ENCODE measurements around the gene HYPK.
"Not testable (repeated sequence)": the region's sequence is repeated elsewhere in the genome, so short reads cannot be mapped to it uniquely, and the experiment has no call there.

The HYPK gene

DNA sequence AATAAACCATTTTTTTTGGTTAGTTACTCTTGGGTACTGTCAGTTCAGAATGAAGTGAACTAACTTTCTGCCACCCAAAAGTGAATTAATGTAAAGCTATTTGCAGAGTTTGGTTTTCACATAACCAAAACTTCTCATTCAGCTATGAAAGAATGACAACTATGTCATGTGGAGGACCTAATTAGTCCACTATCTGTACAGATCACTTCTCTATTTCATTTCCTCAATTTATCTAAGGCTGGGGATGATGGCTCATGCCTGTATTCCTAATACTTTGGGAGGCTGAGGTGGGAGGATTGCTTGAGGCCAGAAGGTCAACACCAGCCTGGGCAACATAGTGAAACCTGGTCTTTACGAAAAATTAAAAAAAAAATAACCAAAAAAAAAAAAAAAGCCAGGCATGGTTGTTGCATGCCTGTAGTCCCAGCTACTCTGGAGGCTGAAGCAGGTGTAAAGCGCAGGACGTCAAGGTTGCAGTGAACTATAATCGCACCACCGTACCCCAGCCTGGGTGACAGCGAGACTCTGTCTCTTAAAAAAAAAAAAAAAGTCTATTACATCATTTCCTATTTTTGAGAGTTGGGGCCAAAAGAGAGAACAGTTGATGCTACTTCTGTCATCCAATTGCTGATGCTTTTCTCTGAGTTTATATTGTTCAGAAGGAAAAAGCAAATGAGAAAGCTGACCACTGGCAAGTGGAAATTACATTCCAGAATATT, 8.7 kb downstream of the HYPK start:
- in situ Hi-C loops (cut with HindIII; ENCODE audit: low sequenced_read_pairs), result no loop called here
- TF ChIP-seq, protein P1, sequence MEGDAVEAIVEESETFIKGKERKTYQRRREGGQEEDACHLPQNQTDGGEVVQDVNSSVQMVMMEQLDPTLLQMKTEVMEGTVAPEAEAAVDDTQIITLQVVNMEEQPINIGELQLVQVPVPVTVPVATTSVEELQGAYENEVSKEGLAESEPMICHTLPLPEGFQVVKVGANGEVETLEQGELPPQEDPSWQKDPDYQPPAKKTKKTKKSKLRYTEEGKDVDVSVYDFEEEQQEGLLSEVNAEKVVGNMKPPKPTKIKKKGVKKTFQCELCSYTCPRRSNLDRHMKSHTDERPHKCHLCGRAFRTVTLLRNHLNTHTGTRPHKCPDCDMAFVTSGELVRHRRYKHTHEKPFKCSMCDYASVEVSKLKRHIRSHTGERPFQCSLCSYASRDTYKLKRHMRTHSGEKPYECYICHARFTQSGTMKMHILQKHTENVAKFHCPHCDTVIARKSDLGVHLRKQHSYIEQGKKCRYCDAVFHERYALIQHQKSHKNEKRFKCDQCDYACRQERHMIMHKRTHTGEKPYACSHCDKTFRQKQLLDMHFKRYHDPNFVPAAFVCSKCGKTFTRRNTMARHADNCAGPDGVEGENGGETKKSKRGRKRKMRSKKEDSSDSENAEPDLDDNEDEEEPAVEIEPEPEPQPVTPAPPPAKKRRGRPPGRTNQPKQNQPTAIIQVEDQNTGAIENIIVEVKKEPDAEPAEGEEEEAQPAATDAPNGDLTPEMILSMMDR (IDR thresholded peaks at IDR 0.05; ENCODE audit: low read depth, low read length), result no peak
- no peak for DNase-seq (ENCODE audit: low read depth, low spot score)
- no peak overlapping the region for H3K4me3 ChIP-seq (ENCODE audit: low read depth, low read length)

DNA sequence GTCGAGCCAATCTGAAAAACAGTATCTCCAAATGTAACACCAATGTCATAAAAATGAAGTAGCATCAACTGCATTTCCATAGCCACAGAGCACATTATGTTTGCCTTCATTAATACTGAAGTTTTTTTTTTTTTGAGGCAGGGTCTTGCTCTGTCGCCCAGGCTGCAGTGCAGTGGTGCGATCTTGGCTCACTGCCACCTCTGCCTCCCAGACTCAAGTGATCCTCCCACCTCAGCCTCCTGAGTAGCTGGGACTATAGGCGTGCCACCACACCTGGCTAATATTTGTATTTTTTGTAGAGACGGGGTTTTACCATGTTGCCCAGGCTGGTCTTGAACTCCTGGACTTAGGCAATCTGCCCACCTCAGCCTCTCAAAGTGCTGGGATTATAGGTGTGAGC, 14.7 kb downstream of the HYPK start:
- H3K4me3 ChIP-seq (ENCODE audit: low read depth, low read length); DNase-seq (ENCODE audit: low read depth, low spot score); in situ Hi-C loops (cut with HindIII; ENCODE audit: low sequenced_read_pairs): not testable (repeated sequence)

DNA sequence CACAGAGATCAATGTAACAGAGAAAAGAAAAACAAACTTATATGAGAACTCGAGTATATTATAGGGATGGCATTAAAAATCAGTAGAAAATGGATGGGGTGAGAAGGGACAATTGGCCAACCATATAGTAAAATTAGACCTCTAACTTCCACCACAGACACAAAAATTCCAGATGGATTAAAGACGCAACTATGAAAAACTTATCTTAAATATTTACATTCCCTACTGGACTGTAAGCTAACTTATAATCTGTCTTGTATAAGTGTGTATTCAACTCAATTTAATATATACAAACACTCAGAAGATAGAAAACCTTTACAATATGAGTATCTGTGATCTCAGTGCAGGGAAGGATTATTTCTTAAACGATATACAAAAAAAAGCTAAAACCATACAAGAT, 21.1 kb downstream of the HYPK start:
- no peak overlapping the region for H3K4me3 ChIP-seq (ENCODE audit: low read depth, low read length)
- DNase-seq (ENCODE audit: low read depth, low spot score), result no peak
- in situ Hi-C loops (cut with HindIII; ENCODE audit: low sequenced_read_pairs), result no loop called here
- TF ChIP-seq, protein P1 (IDR thresholded peaks at IDR 0.05; ENCODE audit: low read depth, low read length), result no peak

DNA sequence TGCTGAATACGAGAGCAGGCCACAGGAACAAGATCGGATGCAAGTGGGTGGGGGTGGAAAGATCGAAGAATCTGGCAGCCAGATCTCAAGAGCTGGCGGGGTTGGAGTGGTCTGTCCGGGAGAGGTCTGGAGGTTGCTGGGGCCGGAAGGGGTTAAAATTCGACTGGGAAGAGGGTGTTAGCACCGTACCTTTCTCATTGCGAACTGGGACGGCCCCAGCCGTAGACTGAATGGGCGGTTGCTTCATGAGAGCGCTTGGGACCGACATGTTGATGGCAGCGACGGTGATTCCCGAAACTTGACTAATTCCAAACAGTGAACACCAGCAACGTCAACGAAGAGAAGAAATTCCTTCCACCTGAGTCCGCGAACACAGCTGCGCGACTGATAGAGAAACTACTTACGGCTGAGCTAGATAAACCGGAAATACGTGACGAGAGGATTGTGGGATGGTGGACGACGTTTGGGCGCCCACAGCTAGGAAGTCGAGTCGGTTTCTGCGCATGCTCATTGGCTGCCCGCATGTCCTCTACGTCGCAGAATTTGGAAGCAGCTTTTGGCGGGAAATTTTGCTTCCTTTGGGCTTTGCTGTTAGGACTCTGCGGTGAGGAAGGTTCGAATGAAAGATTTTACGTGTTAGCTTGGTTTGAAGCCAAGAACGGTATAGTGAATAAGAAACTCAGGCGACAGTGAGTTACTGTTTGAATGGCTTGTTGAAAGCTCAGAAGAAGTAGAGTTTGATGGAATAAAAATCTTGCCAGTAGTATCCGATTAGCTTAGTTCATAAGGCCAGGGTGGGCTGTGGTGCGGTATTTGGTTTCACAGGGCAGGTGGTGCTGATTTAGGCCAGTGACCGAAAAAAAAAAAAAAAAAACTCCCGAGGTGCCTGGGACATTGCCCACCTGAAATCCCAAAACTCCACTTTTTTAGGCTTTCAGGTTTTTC, 24.2 kb downstream of the HYPK start, which contains the start of gene MFAP1:
Gene MFAP1 (minus strand): TSS at position 389 of the 945 bp plus-strand sequence. CDS start 121 bp downstream, at position 268.
- in situ Hi-C loops (cut with HindIII; ENCODE audit: low sequenced_read_pairs), result no loop called here
- TF ChIP-seq, protein P1 (IDR thresholded peaks at IDR 0.05; ENCODE audit: low read depth, low read length), result no peak
- DNase-seq (ENCODE audit: low read depth, low spot score), result peak; percentile 97
- peak within 1 kb of the TSS; percentile 77 for H3K4me3 ChIP-seq (ENCODE audit: low read depth, low read length)

DNA sequence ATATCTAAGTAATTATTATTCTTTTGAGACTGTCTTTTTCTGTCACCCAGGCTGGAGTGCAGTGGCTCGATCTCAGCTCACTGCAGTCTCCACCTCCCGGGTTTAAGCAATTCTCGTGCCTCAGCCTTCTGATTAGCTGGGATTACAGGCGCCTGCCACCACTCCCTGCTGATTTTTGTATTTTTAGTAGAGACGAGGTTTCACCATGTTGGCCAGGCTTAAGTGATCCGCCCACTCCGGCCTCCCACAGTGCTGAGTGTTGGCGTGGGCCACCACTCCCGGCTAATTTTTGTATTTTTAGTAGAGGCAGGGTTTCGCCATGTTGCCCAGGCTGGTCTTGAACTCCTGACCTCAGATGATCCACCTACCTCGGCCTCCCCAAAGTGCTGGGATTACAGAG, 24.9 kb downstream of the HYPK start:
- in situ Hi-C loops (cut with HindIII; ENCODE audit: low sequenced_read_pairs); H3K4me3 ChIP-seq (ENCODE audit: low read depth, low read length); DNase-seq (ENCODE audit: low read depth, low spot score): not testable (repeated sequence)

DNA sequence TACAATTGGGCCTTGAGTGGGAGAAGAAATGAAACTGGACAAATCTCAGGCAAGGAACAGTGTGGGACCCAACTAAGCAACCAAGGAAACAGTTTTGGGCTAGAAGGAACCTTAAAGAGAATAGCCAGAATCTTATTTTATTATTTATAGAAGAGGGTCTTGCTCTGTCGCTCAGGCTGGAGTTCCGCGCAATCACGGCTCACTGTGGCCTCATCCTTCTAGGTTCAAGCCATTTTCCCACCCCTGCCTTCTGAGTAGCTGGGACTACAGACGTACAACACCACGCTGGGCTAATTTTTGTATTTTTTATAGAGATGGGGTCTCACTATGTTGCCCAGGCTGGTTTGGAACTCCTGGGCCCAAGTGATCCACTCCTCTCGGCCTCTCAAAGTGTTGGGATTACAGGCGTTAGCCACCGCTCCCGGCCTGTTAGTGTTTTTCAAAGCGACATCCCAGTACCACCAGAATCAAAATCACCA, 25.7 kb downstream of the HYPK start:
- DNase-seq (ENCODE audit: low read depth, low spot score), result no peak
- TF ChIP-seq, protein P1 (IDR thresholded peaks at IDR 0.05; ENCODE audit: low read depth, low read length), result no peak
- in situ Hi-C loops (cut with HindIII; ENCODE audit: low sequenced_read_pairs), result no loop called here
- H3K4me3 ChIP-seq (ENCODE audit: low read depth, low read length), result peak overlapping the region; percentile 58

DNA sequence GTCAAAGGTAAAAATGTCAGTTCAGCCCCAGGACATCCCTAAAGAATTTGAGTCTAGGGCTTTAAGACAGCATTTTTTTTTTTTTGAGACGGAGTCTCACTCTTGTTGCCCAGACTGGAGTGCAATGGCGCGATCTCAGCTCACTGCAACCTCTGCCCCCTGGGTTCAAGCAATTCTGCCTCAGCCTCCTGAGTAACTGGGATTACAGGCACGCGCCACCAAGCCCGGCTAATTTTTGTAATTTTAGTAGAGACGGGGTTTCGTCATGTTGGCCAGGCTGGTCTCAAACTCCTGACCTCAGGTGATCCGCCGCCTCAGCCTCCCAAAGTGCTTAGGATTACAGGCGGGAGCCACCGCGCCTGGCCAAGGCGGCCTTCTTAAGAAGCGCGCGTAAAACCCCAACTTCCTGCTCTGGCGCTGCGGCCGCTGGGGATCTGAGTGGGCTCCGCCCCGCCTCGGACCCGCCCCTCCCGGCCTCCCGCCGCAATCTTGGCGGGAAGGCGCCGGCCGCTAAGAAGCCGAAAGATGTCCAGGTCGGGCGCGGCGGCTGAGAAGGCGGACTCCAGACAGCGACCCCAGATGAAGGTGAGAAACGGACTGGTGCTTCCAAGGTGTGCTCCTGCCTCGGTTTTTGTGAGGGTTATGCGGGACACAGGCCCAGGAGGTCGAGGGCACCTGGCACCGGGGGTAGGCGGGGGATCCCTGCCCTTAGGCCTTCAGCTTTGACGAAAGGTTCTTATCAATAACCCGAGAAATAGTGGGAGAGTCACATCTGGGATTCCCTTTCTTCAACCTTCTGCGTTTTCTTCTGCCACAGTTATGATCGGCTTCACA, 26.3 kb downstream of the HYPK start, which contains the start of gene WDR76:
Gene WDR76 (plus strand): TSS at position 495 of the 834 bp plus-strand sequence. CDS start 31 bp downstream, at position 526.
- in situ Hi-C loops (cut with HindIII; ENCODE audit: low sequenced_read_pairs), result no loop called here
- peak within 1 kb of the TSS; percentile 58 for H3K4me3 ChIP-seq (ENCODE audit: low read depth, low read length)

More for the DNA sequence above, 26.3 kb downstream of the HYPK start, which contains the start of gene WDR76:
- TF ChIP-seq, protein P1 (IDR thresholded peaks at IDR 0.05; ENCODE audit: low read depth, low read length), result no peak
- peak; percentile 87 for DNase-seq (ENCODE audit: low read depth, low spot score)
